Activated B cell treated with CpG ODN at 0.5 μM for 24 hours (primary cell): ENCODE measurements around the gene IVD. TPM values are rescaled to one million over a fixed set of nuclear protein-coding genes. Genes with fewer than 3 reads are reported as not detected.
A peak's percentile ranks its signal among the peaks of the same experiment; 100 is the strongest.

Source experiments
- ATAC-seq: fragments of 200-7000 bp; cut with Tn5 transposase; one replicate; pipeline ENCODE4 v1.10.0; 2021; ENCODE audit warnings: low read depth, mild to moderate bottlenecking, moderate library complexity
- CTCF ChIA-PET: fragments of 350-600 bp; sonication (Branson Sonifier 250); formaldehyde crosslinking; loops from one replicate; lab custom pipeline; 2021; ENCODE audit warnings: antibody characterized with exemption; lab: Charles Lee
- POLR2A ChIA-PET: fragments of 350-600 bp; sonication (Branson Sonifier 250); formaldehyde crosslinking; loops from one replicate; lab custom pipeline; 2021; ENCODE audit warnings: antibody characterized with exemption; lab: Charles Lee
- DNase-seq: peaks from one replicate; pipeline ENCODE4 v3.0.0; 2022
- H3K27ac Mint-ChIP-seq: one replicate; pipeline ENCODE4 v1.8.0; 2020; ENCODE audit warnings: mixed read lengths
- H3K27me3 Mint-ChIP-seq: one replicate; pipeline ENCODE4 v1.8.0; 2021; ENCODE audit warnings: mixed read lengths
- H3K36me3 Mint-ChIP-seq: one replicate; pipeline ENCODE4 v1.8.0; 2021; ENCODE audit warnings: low read depth, mixed read lengths
- H3K4me1 Mint-ChIP-seq: one replicate; pipeline ENCODE4 v1.8.0; 2021; ENCODE audit warnings: mixed read lengths
- H3K4me3 Mint-ChIP-seq: one replicate; pipeline ENCODE4 v1.8.0; 2020; ENCODE audit warnings: mild to moderate bottlenecking, mixed read lengths
- H3K9me3 Mint-ChIP-seq: one replicate; pipeline ENCODE4 v1.8.0; 2020; ENCODE audit warnings: mixed read lengths
- CTCF ChIP-seq: fragments of 200-600 bp; IDR thresholded peaks from one replicate; pipeline ENCODE4 v1.8.0; 2022; ENCODE audit warnings: antibody characterized with exemption, mild to moderate bottlenecking
- intact Hi-C: fragments of 100-400 bp; cut with micrococcal nuclease; formaldehyde crosslinking; loops from one replicate; pipeline ENCODE4 v1.15.1; 2024
- total RNA-seq: library from RNA; stranded (reverse); gene quantifications from 2 replicates; pipeline ENCODE4 v1.2.3, GENCODE V29; 2022

The IVD gene
- total RNA-seq, 1 donor from 2014 or later, result 76.7 TPM

- no peak for TF ChIP-seq CTCF
- ChIA-PET CTCF (interaction anchor here (0.8 to 3.0 kb wide), 3 partner anchors 22 to 61 kb away, joined by 3 to 14 read pairs (median 7); no protein-coding TSS in a partner anchor), POLR2A (interaction anchor here (0.7 to 2.4 kb wide), 4 partner anchors 9 to 31 kb away, joined by 3 to 8 read pairs (median 4); partner anchors contain the start of gene KNSTRN)
- DNase-seq (no peak), ATAC-seq (peak; percentile 86)
- peak overlapping the region; percentile 38 for H3K27ac Mint-ChIP-seq
- intact Hi-C loops, result loop anchor here (1.0 kb wide), 1 partner anchor 15 kb away; no protein-coding TSS in a partner anchor
- H3K4me1 Mint-ChIP-seq, result peaks cover 18% of the 10 kb centered on the region
- peaks cover 6% of the 10 kb centered on the region for H3K36me3 Mint-ChIP-seq
- peak overlapping the region; percentile 42 for H3K4me3 Mint-ChIP-seq
- no peaks in the 10 kb centered on the region for H3K9me3 Mint-ChIP-seq
- H3K27me3 Mint-ChIP-seq, result no peaks in the 10 kb centered on the region
These were observed 7.2 kb upstream of the IVD start for GRCh38 chr15:40398413-40398873.

GRCh38 chr15:40399370-40399769 lies 6.2 kb upstream of the IVD start:
- H3K4me1 Mint-ChIP-seq, result peaks cover 18% of the 10 kb centered on the region
- DNase-seq, result no peak
- CTCF ChIA-PET, result no interaction called here
- H3K27me3 Mint-ChIP-seq, result no peaks in the 10 kb centered on the region
- H3K4me3 Mint-ChIP-seq, result no peak overlapping the region
- no peaks in the 10 kb centered on the region for H3K9me3 Mint-ChIP-seq
- intact Hi-C loops, result no loop called here
- no peak for TF ChIP-seq CTCF
- ATAC-seq, result no peak
- H3K27ac Mint-ChIP-seq, result no peak overlapping the region
- POLR2A ChIA-PET, result interaction anchor here (0.7 kb wide), 1 partner anchor 30 kb away, joined by 6 read pairs; no protein-coding TSS in a partner anchor
- peaks cover 2% of the 10 kb centered on the region for H3K36me3 Mint-ChIP-seq

- DNase-seq, result no peak
- POLR2A ChIA-PET, result interaction anchor here (0.7 to 1.8 kb wide), 8 partner anchors 8 to 158 kb away, joined by 3 to 10 read pairs (median 6); partner anchors contain the start of genes BAHD1, CCDC32, DISP2 and PLCB2
- peak overlapping the region; percentile 86 for H3K27ac Mint-ChIP-seq
- H3K4me1 Mint-ChIP-seq, result peaks cover 34% of the 10 kb centered on the region
- intact Hi-C loops, result loop anchor here (1.0 kb wide), 1 partner anchor 39 kb away; no protein-coding TSS in a partner anchor
- no peaks in the 10 kb centered on the region for H3K9me3 Mint-ChIP-seq
- CTCF ChIA-PET, result interaction anchor here (1.0 to 2.7 kb wide), 6 partner anchors 14 to 100 kb away, joined by 3 to 6 read pairs (median 3); partner anchors contain the start of gene PLCB2
- peaks cover 42% of the 10 kb centered on the region for H3K36me3 Mint-ChIP-seq
- no peak for TF ChIP-seq CTCF
- no peaks in the 10 kb centered on the region for H3K27me3 Mint-ChIP-seq
- peak overlapping the region; percentile 76 for H3K4me3 Mint-ChIP-seq
- peak; percentile 65 for ATAC-seq
These were observed 1.9 kb downstream of the IVD start for GRCh38 chr15:40407330-40407990.

GRCh38 chr15:40409366-40409765 lies 3.8 kb downstream of the IVD start:
- no peaks in the 10 kb centered on the region for H3K27me3 Mint-ChIP-seq
- no peak for DNase-seq
- intact Hi-C loops, result no loop called here
- CTCF ChIA-PET, result no interaction called here
- POLR2A ChIA-PET, result no interaction called here
- peaks cover 34% of the 10 kb centered on the region for H3K4me1 Mint-ChIP-seq
- no peak for TF ChIP-seq CTCF
- no peak for ATAC-seq
- no peak overlapping the region for H3K27ac Mint-ChIP-seq
- no peak overlapping the region for H3K4me3 Mint-ChIP-seq
- no peaks in the 10 kb centered on the region for H3K9me3 Mint-ChIP-seq
- peaks cover 56% of the 10 kb centered on the region for H3K36me3 Mint-ChIP-seq

GRCh38 chr15:40410476-40410875 lies 4.9 kb downstream of the IVD start:
- TF ChIP-seq CTCF, result no peak
- intact Hi-C loops, result no loop called here
- H3K4me3 Mint-ChIP-seq, result no peak overlapping the region
- H3K27me3 Mint-ChIP-seq, result no peaks in the 10 kb centered on the region
- H3K9me3 Mint-ChIP-seq, result no peaks in the 10 kb centered on the region
- H3K4me1 Mint-ChIP-seq, result peaks cover 25% of the 10 kb centered on the region
- no peak overlapping the region for H3K27ac Mint-ChIP-seq
- H3K36me3 Mint-ChIP-seq, result peaks cover 67% of the 10 kb centered on the region
- ATAC-seq, result no peak
- ChIA-PET POLR2A (no interaction called here), CTCF (no interaction called here)
- DNase-seq, result no peak
